Activated T-cell treated with anti-CD3 and anti-CD28 coated beads for 48 hours (primary cell): ENCODE measurements around the gene PCNX2.

Experiments used
- DNase-seq: peaks from one replicate; pipeline ENCODE4 v3.0.0-alpha.2; 2020; ENCODE audit warnings: low read depth

The PCNX2 gene

DNA sequence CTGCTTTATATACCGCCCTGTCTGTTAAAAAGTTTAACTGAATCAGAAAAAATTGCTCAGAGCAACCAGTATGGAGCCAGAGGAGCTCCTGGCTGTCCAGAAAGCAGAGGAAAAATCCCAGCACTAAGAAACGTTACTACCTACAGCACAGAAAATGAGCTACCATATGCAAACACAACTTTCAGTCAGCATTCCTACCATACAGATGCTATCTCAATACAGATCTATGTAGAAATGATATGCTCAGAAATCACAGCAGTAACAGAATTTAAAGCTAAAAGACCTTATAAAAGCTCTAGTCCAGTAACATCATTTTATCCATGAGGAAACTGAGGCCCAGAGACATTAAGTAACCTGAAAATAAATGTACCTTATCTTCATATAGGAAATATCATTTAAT is 38.7 kb downstream of the PCNX2 start:
- DNase-seq, result no peak

- DNase-seq, result no peak
These were observed 39.3 kb downstream of the PCNX2 start for GRCh38 chr1:233256191-233256590.

DNA sequence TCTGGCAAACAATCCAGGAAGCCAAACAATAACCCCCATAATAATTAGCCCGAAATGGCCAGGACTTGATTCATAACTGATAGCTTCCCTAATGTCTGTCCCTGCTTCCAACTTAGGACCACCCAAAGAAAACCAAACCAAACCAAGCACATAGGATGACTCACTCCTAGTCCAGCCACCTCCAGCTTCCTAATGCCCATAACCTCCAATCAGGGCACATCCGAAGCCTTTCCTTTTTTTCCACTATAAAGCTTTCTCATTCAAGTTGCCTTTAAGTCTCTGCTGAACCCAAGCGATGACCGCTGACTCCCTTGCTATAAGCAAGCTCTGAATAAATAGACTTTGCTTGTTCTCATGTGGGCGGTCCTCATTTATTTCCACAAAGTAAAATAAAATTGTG is 40.4 kb downstream of the PCNX2 start:
- no peak for DNase-seq

- DNase-seq, result no peak
These were observed 41.6 kb downstream of the PCNX2 start for GRCh38 chr1:233253832-233254331.

- DNase-seq, result no peak
These were observed 42.2 kb downstream of the PCNX2 start for GRCh38 chr1:233253231-233253831.

GRCh38 chr1:233252441-233252840 is 43.1 kb downstream of the PCNX2 start:
- DNase-seq, result no peak

GRCh38 chr1:233251201-233251720 is 44.3 kb downstream of the PCNX2 start:
- no peak for DNase-seq

- no peak for DNase-seq
These were observed 47.5 kb downstream of the PCNX2 start for GRCh38 chr1:233248014-233248413.

GRCh38 chr1:233246965-233247364 is 48.6 kb downstream of the PCNX2 start:
- DNase-seq, result no peak

DNA sequence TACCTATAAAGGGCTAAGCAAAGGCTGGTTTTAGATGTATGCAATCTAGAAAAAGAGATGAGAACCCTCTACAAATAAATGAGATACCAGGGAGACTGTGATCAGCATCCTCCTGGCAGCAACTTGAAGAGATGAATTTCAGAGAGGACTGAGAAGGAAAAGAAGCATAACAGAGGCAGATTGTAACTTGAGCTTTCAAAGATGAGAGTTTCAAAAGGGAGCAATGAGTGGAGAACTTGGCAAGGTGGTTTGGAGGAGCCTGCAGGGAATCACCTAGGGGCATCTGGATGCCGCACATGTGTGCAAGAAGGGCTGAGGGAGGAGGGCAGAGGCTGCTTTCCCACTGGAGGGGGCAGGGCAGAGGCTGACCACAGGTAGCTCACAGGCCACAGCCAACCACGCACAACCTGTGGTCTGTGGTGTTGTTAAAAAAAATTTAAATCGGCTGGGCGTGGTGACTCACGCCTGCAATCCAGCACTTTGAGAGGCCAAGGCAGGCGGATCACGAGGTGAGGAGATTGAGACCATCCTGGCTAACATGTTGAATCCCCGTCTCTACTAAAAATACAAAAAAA is 50.2 kb downstream of the PCNX2 start:
- DNase-seq, result no peak

DNA sequence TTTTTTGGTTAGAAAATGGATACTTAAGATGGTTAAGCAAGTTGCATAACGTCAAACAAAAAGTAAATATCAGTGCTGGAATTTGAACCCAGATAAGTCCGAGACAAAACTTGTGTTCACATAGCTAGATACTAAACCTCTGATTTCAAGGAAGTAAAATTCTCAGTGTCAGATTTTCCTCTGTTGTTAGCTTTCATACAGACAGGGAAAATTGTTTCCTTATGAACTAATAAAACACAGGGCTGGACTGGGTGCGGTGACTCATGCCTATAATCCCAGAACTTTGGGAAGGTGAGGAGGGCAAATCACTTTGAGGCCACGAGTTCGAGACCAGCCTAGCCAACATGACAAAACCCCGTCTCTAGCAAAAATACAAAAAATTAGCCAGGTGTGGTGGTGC is 51.3 kb downstream of the PCNX2 start:
- DNase-seq, result no peak

GRCh38 chr1:233242827-233243483 is 52.6 kb downstream of the PCNX2 start:
- no peak for DNase-seq

DNA sequence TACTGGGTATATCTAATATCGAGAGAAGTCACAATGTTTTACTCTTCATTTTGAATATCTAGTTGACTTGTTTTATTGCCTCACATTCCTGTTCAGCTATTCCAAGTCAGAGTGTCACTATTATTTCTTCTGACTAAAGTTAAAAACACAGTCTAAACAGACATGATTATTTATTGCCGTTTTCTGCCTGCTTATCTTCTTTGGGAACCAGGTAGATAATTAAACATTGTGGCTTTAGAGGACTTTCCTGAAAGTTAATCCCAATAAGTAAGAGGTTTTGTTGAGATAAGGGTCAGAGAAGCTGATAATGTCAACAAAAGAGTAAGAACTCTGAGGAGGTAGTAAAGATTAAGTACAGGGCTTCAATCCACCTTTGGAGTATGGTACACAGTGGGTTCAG is 53.8 kb downstream of the PCNX2 start:
- DNase-seq, result no peak

- no peak for DNase-seq
These were observed 54.5 kb downstream of the PCNX2 start for GRCh38 chr1:233240829-233241682.

- DNase-seq, result no peak
These were observed 55.2 kb downstream of the PCNX2 start for GRCh38 chr1:233240371-233240770.

- DNase-seq, result no peak
These were observed 56.6 kb downstream of the PCNX2 start for GRCh38 chr1:233238884-233239431.

DNA sequence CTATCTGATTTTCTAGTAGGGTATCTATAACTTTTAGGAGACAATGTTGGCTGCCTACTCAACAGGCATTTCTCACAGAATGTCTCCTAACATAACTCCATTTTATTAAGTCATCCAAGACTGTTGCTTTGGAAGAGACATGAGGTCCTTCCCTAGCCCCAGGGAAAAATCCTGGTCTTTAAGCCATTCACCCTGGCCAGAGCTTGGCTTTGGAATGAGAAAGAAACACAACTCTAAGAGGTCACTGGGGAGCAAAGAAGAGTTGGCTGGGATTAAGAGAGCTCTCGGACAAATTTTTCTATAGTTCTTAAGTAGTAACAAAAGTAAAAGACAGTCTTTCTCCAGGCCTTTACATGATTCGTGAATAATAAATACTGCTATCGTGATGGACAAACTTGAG is 57.9 kb downstream of the PCNX2 start:
- no peak for DNase-seq

DNA sequence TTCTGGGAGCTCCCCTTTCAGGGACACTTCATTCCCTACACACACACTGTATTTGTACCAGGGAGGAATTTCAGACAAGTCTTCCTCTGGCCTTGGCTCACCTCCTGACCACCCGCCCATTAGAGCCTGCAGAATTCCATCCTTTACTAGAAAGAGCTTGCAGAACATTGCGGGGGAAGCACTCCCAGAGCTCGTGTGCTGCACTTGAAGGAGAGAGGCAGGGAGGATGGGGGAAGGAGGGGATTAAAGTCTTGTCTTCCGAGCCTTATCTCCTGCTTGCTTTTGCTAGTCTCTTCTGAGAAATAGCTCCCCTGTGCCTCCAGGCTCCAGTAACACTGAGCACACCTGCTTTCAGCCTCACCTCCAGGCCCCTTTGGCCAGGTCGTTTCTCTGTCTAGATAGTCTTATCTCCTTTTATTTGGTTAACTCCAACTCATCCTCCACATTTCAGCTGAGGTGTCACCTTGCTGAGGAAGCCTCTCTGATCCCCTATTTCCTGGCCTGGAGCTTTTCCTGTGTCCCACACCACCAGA is 62.0 kb downstream of the PCNX2 start:
- no peak for DNase-seq

GRCh38 chr1:233230011-233230410 is 65.5 kb downstream of the PCNX2 start:
- no peak for DNase-seq

GRCh38 chr1:233229288-233229687 is 66.2 kb downstream of the PCNX2 start:
- DNase-seq, result no peak

DNA sequence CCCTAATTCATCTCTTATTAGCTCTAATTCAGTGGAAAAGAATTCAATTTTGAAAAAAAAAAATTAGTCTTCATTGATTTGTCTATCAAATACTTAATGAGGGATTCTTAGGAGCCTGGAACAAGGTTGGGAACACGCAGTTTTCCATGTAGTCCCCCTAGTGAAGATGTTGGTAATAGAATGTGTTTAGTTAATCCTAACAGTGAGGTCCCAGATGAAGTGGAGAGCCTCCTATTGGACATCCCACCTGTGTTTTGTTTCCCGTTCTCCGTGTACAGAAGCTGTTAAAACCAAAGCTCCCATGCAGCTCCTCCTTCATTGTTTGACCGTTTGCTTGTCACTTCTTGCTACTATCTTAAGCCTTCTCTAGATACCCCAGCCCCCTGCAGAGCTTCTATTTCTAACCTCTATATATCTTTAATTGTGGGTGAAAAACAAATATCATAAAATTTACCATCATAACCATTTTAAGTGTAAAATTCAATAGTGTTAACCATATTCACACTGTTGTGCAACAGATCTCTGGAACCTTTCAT is 67.5 kb downstream of the PCNX2 start:
- no peak for DNase-seq

DNA sequence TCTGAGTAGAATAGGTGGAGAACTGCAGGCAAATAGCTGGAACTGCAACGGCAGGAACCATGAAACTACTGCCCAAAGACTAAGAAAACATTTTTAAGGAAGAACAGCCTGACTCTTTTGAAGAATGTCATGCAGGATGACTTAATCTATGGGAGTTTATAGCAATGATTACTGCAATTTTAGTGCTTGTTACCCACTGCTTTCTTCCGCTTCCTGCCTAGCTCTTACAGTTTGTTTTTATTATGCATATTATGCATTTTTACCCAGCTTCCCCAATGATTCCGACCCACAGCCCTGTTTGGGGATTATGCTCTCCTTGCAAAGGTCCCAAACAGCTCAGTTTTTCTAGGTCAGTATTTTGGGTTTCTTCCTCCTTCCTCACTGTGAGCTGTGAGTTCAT is 71.2 kb downstream of the PCNX2 start:
- DNase-seq, result no peak
